H1 (cell line): ENCODE measurements around the gene METTL8. TPM values are rescaled to one million over a fixed set of nuclear protein-coding genes. Genes with fewer than 3 reads are reported as not detected.

Source experiments
- CTCF ChIA-PET: fragments of 300-600 bp; sonication (Branson Sonifier 250); formaldehyde crosslinking; loops from one replicate; lab custom pipeline; 2021; ENCODE audit not compliant: partially characterized antibody; lab: Charles Lee
- POLR2A ChIA-PET: fragments of 300-600 bp; sonication (Branson Sonifier 250); formaldehyde crosslinking; loops from one replicate; lab custom pipeline; 2021; ENCODE audit warnings: inconsistent platforms; ENCODE audit not compliant: partially characterized antibody; lab: Charles Lee
- DNase-seq, 2 experiments: peaks; one replicate each; pipeline versions ENCODE4 v3.0.0 to v3.0.0-alpha.2; 2010 to 2022; ENCODE audit warnings: low spot score in 2 of 2, low read depth in 1 of 2, mixed read lengths in 1 of 2
- FAIRE-seq: peaks from 2 replicates; lab custom pipeline; 2011; peaks lifted over from hg19 to GRCh38; lab: Jason Lieb, UNC
- H2AFZ ChIP-seq: 2 replicates; pipeline ENCODE4 v1.8.1; 2012; ENCODE audit warnings: low read length, inconsistent platforms
- H2AK5ac ChIP-seq: 2 replicates; pipeline ENCODE4 v1.6.1; 2013; ENCODE audit warnings: low read depth, low read length
- H2BK120ac ChIP-seq: replicated peaks from 2 replicates; pipeline ENCODE3; 2013; ENCODE audit warnings: low read depth, low read length, inconsistent platforms
- H2BK12ac ChIP-seq: 2 replicates; pipeline ENCODE4 v1.6.1; 2013; ENCODE audit warnings: low read depth, low read length
- H2BK15ac ChIP-seq: 2 replicates; pipeline ENCODE4 v1.6.1; 2013; ENCODE audit warnings: low read length
- H2BK20ac ChIP-seq: 2 replicates; pipeline ENCODE4 v1.6.1; 2013; ENCODE audit warnings: low read length
- H2BK5ac ChIP-seq: 2 replicates; pipeline ENCODE4 v1.6.1; 2013; ENCODE audit warnings: low read depth, low read length
- H3K14ac ChIP-seq: 2 replicates; pipeline ENCODE4 v1.6.1; 2013; ENCODE audit warnings: inconsistent platforms; ENCODE audit not compliant: insufficient read length
- H3K18ac ChIP-seq: 2 replicates; pipeline ENCODE4 v1.6.1; 2013; ENCODE audit warnings: low read length; ENCODE audit errors: extremely low read depth
- H3K23ac ChIP-seq: 2 replicates; pipeline ENCODE4 v1.6.1; 2013; ENCODE audit warnings: inconsistent platforms; ENCODE audit not compliant: insufficient read length
- H3K23me2 ChIP-seq: 2 replicates; pipeline ENCODE4 v1.6.1; 2013; ENCODE audit warnings: low read depth, low read length
- H3K27ac ChIP-seq: 2 replicates; pipeline ENCODE4 v1.6.1; 2011; ENCODE audit warnings: low read depth, low read length, inconsistent platforms
- H3K27me3 ChIP-seq, 4 experiments: replicated peaks in 1 of 4; 1 replicate in 1 of 4; 2 replicates in 3 of 4; pipeline versions ENCODE4 v1.6.1 to v1.8.1; 2011 to 2013; ENCODE audit warnings: low read length in 3 of 4, mild to moderate bottlenecking in 3 of 4, inconsistent platforms in 2 of 4, mixed read lengths in 2 of 4, moderate library complexity in 1 of 4; ENCODE audit not compliant: control insufficient read depth in 3 of 4, insufficient read depth in 3 of 4; ENCODE audit errors: extremely low read depth in 1 of 4
- H3K36me3 ChIP-seq, 4 experiments: 2 replicates each; pipeline versions ENCODE4 v1.6.1 to v1.8.1; 2011 to 2013; ENCODE audit warnings: mild to moderate bottlenecking in 4 of 4, low read length in 3 of 4, moderate library complexity in 2 of 4, control low read depth in 1 of 4, inconsistent platforms in 1 of 4; ENCODE audit not compliant: insufficient read depth in 4 of 4, control insufficient read depth in 2 of 4
- H3K4ac ChIP-seq: replicated peaks from 2 replicates; pipeline ENCODE3; 2013; ENCODE audit warnings: low read length, low read depth, mixed read lengths, inconsistent platforms; ENCODE audit not compliant: insufficient read length
- H3K4me1 ChIP-seq, 4 experiments: replicated peaks in 1 of 4; 1 replicate in 1 of 4; 2 replicates in 3 of 4; pipeline versions ENCODE4 v1.6.1 to v1.8.1; 2011 to 2013; ENCODE audit warnings: low read length in 3 of 4, inconsistent platforms in 2 of 4, mixed read lengths in 1 of 4; ENCODE audit not compliant: insufficient read depth in 4 of 4, control insufficient read depth in 3 of 4
- H3K4me2 ChIP-seq, 2 experiments: 2 replicates each; pipeline versions ENCODE4 v1.6.1 to v1.8.1; 2011 to 2013; ENCODE audit warnings: low read depth in 2 of 2, low read length in 2 of 2, control low read depth in 1 of 2, inconsistent platforms in 1 of 2, mild to moderate bottlenecking in 1 of 2; ENCODE audit not compliant: insufficient read depth in 1 of 2
- H3K4me3 ChIP-seq, 4 experiments: fragments of 200-600, 300-600 bp in 1 of 4; sonication (generic), shearing (Covaris generic), sonication (Bioruptor Twin) in 1 of 4; 2 replicates each; pipeline versions ENCODE4 v1.5.1 to v1.8.1; 2011 to 2016; ENCODE audit warnings: low read length in 4 of 4, low read depth in 3 of 4, control low read depth in 2 of 4, inconsistent platforms in 2 of 4, mild to moderate bottlenecking in 2 of 4, mixed read lengths in 1 of 4, moderate library complexity in 1 of 4; ENCODE audit not compliant: insufficient read depth in 2 of 4; ENCODE audit errors: extremely low read depth in 1 of 4
- H3K56ac ChIP-seq: replicated peaks from 2 replicates; pipeline ENCODE3; 2013; ENCODE audit warnings: low read depth, mild to moderate bottlenecking, mixed read lengths, low read length, inconsistent platforms; ENCODE audit not compliant: insufficient read length
- H3K79me1 ChIP-seq: 2 replicates; pipeline ENCODE4 v1.6.1; 2013; ENCODE audit warnings: low read depth, low read length, control low read depth
- H3K79me2 ChIP-seq, 2 experiments: 2 replicates each; pipeline versions ENCODE4 v1.6.1 to v1.8.1; 2012 to 2013; ENCODE audit warnings: low read length in 2 of 2, mild to moderate bottlenecking in 2 of 2, inconsistent platforms in 1 of 2; ENCODE audit not compliant: insufficient read depth in 2 of 2, control insufficient read depth in 1 of 2
- H3K9ac ChIP-seq, 4 experiments: replicated peaks in 1 of 4; 1 replicate in 1 of 4; 2 replicates in 3 of 4; pipeline versions ENCODE4 v1.6.1 to v1.8.1; 2011 to 2013; ENCODE audit warnings: low read depth in 3 of 4, low read length in 3 of 4, control low read depth in 2 of 4, mild to moderate bottlenecking in 2 of 4, moderate library complexity in 2 of 4, inconsistent platforms in 1 of 4; ENCODE audit errors: extremely low read depth in 1 of 4
- H3K9me3 ChIP-seq, 2 experiments: 2 replicates each; pipeline versions ENCODE4 v1.6.1 to v1.8.1; 2012 to 2013; ENCODE audit warnings: mild to moderate bottlenecking in 2 of 2, moderate library complexity in 2 of 2, control low read depth in 1 of 2, inconsistent platforms in 1 of 2, low read depth in 1 of 2, low read length in 1 of 2, mixed read lengths in 1 of 2; ENCODE audit not compliant: insufficient read depth in 2 of 2
- H4K20me1 ChIP-seq, 2 experiments: replicated peaks in 1 of 2; 2 replicates each; pipeline versions ENCODE3 to v1.8.1; 2011 to 2013; ENCODE audit warnings: inconsistent platforms in 2 of 2, low read length in 2 of 2, mild to moderate bottlenecking in 1 of 2; ENCODE audit not compliant: insufficient read depth in 2 of 2, control insufficient read depth in 1 of 2
- H4K5ac ChIP-seq: 2 replicates; pipeline ENCODE4 v1.6.1; 2013; ENCODE audit warnings: low read length, low read depth, mixed read lengths, inconsistent platforms; ENCODE audit not compliant: insufficient read length
- H4K8ac ChIP-seq: 2 replicates; pipeline ENCODE4 v1.8.0; 2013; ENCODE audit warnings: mild to moderate bottlenecking, moderate library complexity, low read length, inconsistent platforms; ENCODE audit not compliant: insufficient read depth; ENCODE audit errors: extremely low read depth
- H4K91ac ChIP-seq: replicated peaks from 2 replicates; pipeline ENCODE3; 2013; ENCODE audit warnings: low read length, mixed read lengths, inconsistent platforms; ENCODE audit not compliant: insufficient read length
- ASH2L ChIP-seq: fragments of 200-600, 300-600 bp; sonication (generic); IDR thresholded peaks from one replicate; pipeline ENCODE4 v1.7.1; 2017; ENCODE audit warnings: low read length
- CBX8 ChIP-seq: fragments of 300-800, 300-1000 bp; sonication (generic); IDR thresholded peaks from 2 replicates; pipeline ENCODE4 v1.7.1; 2016; ENCODE audit warnings: low read depth, low read length, borderline replicate concordance
- CHD2 ChIP-seq: IDR thresholded peaks from 2 replicates; pipeline ENCODE4 v1.6.1; 2012; ENCODE audit warnings: low read length, improper control_type of control experiment
- CTBP2 ChIP-seq: IDR thresholded peaks from 2 replicates; pipeline ENCODE4 v1.7.0; 2011; ENCODE audit warnings: borderline replicate concordance, mild to moderate bottlenecking, moderate library complexity, mixed read lengths, low read length; ENCODE audit not compliant: insufficient read depth, insufficient read length
- FOSL1 ChIP-seq: IDR thresholded peaks from 2 replicates; pipeline ENCODE4 v1.6.1; 2011; ENCODE audit warnings: mild to moderate bottlenecking, low read depth, low read length, moderate library complexity; ENCODE audit not compliant: insufficient read depth
- JUN ChIP-seq: IDR thresholded peaks from 2 replicates; pipeline ENCODE4 v1.6.1; 2011; ENCODE audit warnings: low read depth, mild to moderate bottlenecking, improper control_type of control experiment, low read length
- KDM4A ChIP-seq: IDR thresholded peaks from one replicate; pipeline ENCODE4 v1.7.1; 2012; ENCODE audit warnings: low read depth, mild to moderate bottlenecking, moderate library complexity, low read length, inconsistent platforms; ENCODE audit not compliant: severe bottlenecking
- NRF1 ChIP-seq: IDR thresholded peaks from 2 replicates; pipeline ENCODE4 v1.6.1; 2011; ENCODE audit warnings: mild to moderate bottlenecking, low read depth, low read length, improper control_type of control experiment
- POLR2A ChIP-seq, 2 experiments: IDR thresholded peaks; 1 replicate in 1 of 2; 2 replicates in 1 of 2; pipeline ENCODE4 v1.6.1; 2011; ENCODE audit warnings: low read depth in 2 of 2, low read length in 2 of 2, mild to moderate bottlenecking in 2 of 2; ENCODE audit errors: control extremely low read depth in 1 of 2
- RBBP5 ChIP-seq: IDR thresholded peaks from 2 replicates; pipeline ENCODE4 v1.7.1; 2012; ENCODE audit warnings: low read depth, mild to moderate bottlenecking, inconsistent platforms, low read length, moderate library complexity, borderline replicate concordance
- RXRA ChIP-seq: IDR thresholded peaks from 2 replicates; pipeline ENCODE4 v1.6.1; 2011; ENCODE audit warnings: low read depth, mild to moderate bottlenecking, low read length, moderate library complexity; ENCODE audit not compliant: insufficient read depth
- SIN3A ChIP-seq, 2 experiments: IDR thresholded peaks in 1 of 2; conservative IDR thresholded peaks in 1 of 2; 2 replicates each; pipeline ENCODE4 v1.6.1; 2011 to 2012; ENCODE audit warnings: low read length in 2 of 2, improper control_type of control experiment in 1 of 2, low read depth in 1 of 2, mild to moderate bottlenecking in 1 of 2
- SIRT6 ChIP-seq: IDR thresholded peaks from one replicate; pipeline ENCODE4 v1.7.1; 2012; ENCODE audit warnings: low read length, inconsistent platforms
- SUZ12 ChIP-seq: fragments of 200-600 bp; sonication (generic); IDR thresholded peaks from 2 replicates; pipeline ENCODE4 v1.6.1; 2012; ENCODE audit warnings: mild to moderate bottlenecking, inconsistent platforms, low read length, moderate library complexity, mixed read lengths
- TCF12 ChIP-seq: IDR thresholded peaks from 2 replicates; pipeline ENCODE4 v1.6.1; 2011; ENCODE audit warnings: low read depth, mild to moderate bottlenecking, low read length
- WGBS, 2 experiments: shearing (Covaris generic) in 1 of 2; methylation state at CpG; one replicate each; pipeline versions ENCODE4 v1.1.6 to v1.1.7; 2013 to 2015; ENCODE audit warnings: low lambda C conversion rate in 2 of 2, mixed read lengths in 2 of 2, inconsistent platforms in 1 of 2, low coverage in 1 of 2, missing lambda C conversion rate in 1 of 2; ENCODE audit not compliant: insufficient replicate concordance in 2 of 2, insufficient coverage in 1 of 2, insufficient read length in 1 of 2; ENCODE audit errors: extremely low coverage in 1 of 2, missing lambda C conversion rate in 1 of 2; 5-methylcytosine and 5-hydroxymethylcytosine counted together
- polyA plus RNA-seq, 7 experiments: library from polyadenylated mRNA; depleted of rRNA in 3 of 7; stranded (reverse) in 5 of 7; unstranded in 2 of 7; fragments of >200 nt in 5 of 7; fragments of 200-250 nt in 2 of 7; gene quantifications; 1 replicate in 5 of 7; 2 replicates in 1 of 7; 4 replicates in 1 of 7; pipeline versions ENCODE4 v1.2.1 to v1.2.3, GENCODE V29; 2011 to 2013; ENCODE audit warnings: missing spikeins in 2 of 7, mixed read lengths in 2 of 7
- total RNA-seq: library from RNA; stranded (reverse); fragmentation: NEBNext Ultra II Directional; extraction: Animal tissue kit (Norgen Biotek cat#: 25700); gene quantifications from 2 replicates; pipeline ENCODE4 v1.2.1, GENCODE V29; 2021

METTL8 gene
- total and polyA plus RNA-seq, 2 of the 8 experiments (the other 6 are each of a cell fraction or from before 2014, with no cell fraction given) = 17.6 to 79.7 TPM

- no peak overlapping the region for H2AK5ac ChIP-seq
- no peak overlapping the region for H3K18ac ChIP-seq
- no peak for TF ChIP-seq CHD2
- no peak for TF ChIP-seq TCF12
- no peak for TF ChIP-seq SIN3A (conservative IDR thresholded peaks at IDR 0.05 in 1 of 2, IDR thresholded peaks at IDR 0.05 in 1 of 2; ENCODE audit: low read depth in 1 of 2, low read length in 2 of 2)
- no peak for TF ChIP-seq FOSL1
- TF ChIP-seq RXRA = no peak
- no peak for TF ChIP-seq POLR2A (IDR thresholded peaks at IDR 0.05; ENCODE audit: control extremely low read depth in 1 of 2, low read depth in 2 of 2, low read length in 2 of 2)
- no peak for TF ChIP-seq CBX8
- TF ChIP-seq ASH2L = no peak
- no peak for TF ChIP-seq JUN
- TF ChIP-seq SUZ12 = no peak
- TF ChIP-seq NRF1 = no peak
- TF ChIP-seq RBBP5 = no peak
- no peak for TF ChIP-seq CTBP2
- no peak for TF ChIP-seq KDM4A
- no peak for TF ChIP-seq SIRT6
- H4K8ac ChIP-seq = no peak overlapping the region
- H4K91ac ChIP-seq = no peak overlapping the region
- no peak overlapping the region for H2AFZ ChIP-seq
- H4K5ac ChIP-seq = no peak overlapping the region
- H3K4ac ChIP-seq = no peak overlapping the region
- H3K4me2 ChIP-seq = no peak overlapping the region
- H2BK12ac ChIP-seq = no peak overlapping the region
- H3K23ac ChIP-seq = no peak overlapping the region
- 92% methylated on average over 1 of the region's 1 CpG; no CpG with 5 or more reads in 1 of the 2 experiments for WGBS, 2 experiments
- no peak overlapping the region for H2BK5ac ChIP-seq
- H3K36me3 ChIP-seq = peaks cover 2 to 39% (median 8%) of the 10 kb centered on the region in 4 experiments; a peak in 6 of 8 replicates
- no peaks in the 10 kb centered on the region for H3K79me2 ChIP-seq
- no peaks in the 10 kb centered on the region for H3K79me1 ChIP-seq
- no peak for DNase-seq
- no peaks in the 10 kb centered on the region for H4K20me1 ChIP-seq
- H3K23me2 ChIP-seq = no peaks in the 10 kb centered on the region
- no peaks in the 10 kb centered on the region for H3K27me3 ChIP-seq
- H2BK120ac ChIP-seq = no peak overlapping the region
- FAIRE-seq = no peak
- ChIA-PET POLR2A (interaction anchor here (1.5 kb wide), 1 partner anchor 30 kb away, joined by 5 read pairs; no protein-coding TSS in a partner anchor), CTCF (interaction anchor here (0.7 kb wide), 2 partner anchors 45 to 54 kb away, joined by 3 read pairs; no protein-coding TSS in a partner anchor)
- H3K9ac ChIP-seq = no peak overlapping the region
- no peaks in the 10 kb centered on the region for H3K4me1 ChIP-seq
- H2BK20ac ChIP-seq = no peak overlapping the region
- H3K14ac ChIP-seq = no peak overlapping the region
- no peak overlapping the region for H2BK15ac ChIP-seq
- H3K4me3 ChIP-seq = no peak overlapping the region
- H3K27ac ChIP-seq = no peak overlapping the region
- no peaks in the 10 kb centered on the region for H3K9me3 ChIP-seq
- no peak overlapping the region for H3K56ac ChIP-seq
Measured at GRCh38 chr2:171475979-171476378, 42.2 kb upstream of the METTL8 start.
